T47D (cell line): ENCODE data around the gene TIMP3.
"Not testable (repeated sequence)": the region's sequence is repeated elsewhere in the genome, so short reads cannot be mapped to it uniquely, and the experiment has no call there.

ENCODE experiments used
- DNase-seq, 2 experiments: peaks; one replicate each; pipeline versions ENCODE4 v3.0.0 to v3.0.0-alpha.2; 2011 to 2012; ENCODE audit warnings: low read depth in 1 of 2, low spot score in 1 of 2
- JUND ChIP-seq: IDR thresholded peaks from 2 replicates; pipeline ENCODE4 v1.6.1; 2012; ENCODE audit warnings: low read depth
- in situ Hi-C: cut with HindIII; loops from 2 replicates; pipeline ENCODE4 v1.10.0; 2016; ENCODE audit warnings: low sequenced_read_pairs, low pct_unique_long_range_greater_than_20kb

Gene TIMP3

DNA sequence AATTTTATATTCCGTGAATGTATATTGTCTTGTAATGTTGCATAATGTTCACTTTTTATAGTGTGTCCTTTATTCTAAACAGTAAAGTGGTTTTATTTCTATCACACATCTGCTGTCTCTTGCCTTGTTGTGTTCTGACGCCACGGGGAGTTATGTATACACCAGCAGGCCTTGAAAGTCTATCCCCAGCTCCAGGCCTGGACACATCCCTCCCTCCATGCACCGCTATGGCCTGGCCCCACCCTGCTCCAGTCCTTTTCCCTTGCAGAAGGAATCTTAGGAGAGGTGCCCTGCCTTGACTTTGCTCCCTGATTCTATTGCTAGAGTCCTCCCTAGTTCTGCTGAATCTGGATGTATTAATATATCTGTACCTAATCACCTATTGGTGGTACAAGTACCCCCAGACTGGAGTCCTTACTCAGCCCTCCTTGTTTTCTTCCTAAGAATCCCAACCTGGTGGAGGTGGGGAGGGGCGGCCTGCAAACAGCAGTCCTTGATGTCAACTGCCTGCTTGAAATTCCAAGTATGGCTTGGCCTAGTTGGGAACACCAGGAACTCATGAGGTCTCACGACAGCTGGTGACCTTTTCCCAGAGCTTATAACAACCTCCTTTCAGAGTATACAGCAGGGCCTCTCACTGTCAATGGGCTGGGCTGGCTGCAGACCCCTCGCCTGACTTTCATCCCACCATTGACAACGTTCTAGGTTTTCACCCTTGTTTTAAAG lies 61.6 kb downstream of the TIMP3 start:
- no peak for TF ChIP-seq JUND
- in situ Hi-C loops, result no loop called here
- no peak for DNase-seq

DNA sequence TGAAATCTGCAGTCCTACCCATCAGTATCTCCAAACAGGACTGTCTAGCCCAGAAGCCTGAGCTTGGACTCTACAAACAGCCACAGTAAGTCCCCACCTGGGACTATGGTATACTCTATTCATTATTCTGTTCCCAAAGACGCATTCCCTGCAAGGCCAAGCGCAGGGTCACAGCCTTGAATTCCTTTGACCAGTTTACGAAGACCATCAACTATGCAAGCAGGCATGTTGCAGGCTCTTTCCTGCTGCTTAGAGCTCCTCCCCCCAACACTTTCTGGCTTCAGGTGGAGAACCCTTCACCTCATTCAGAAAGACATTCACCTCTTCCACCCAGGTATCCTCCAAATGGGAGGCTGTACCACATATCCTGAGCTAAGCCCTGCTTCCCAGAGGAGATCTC lies 62.5 kb downstream of the TIMP3 start:
- no peak for DNase-seq
- TF ChIP-seq JUND, result no peak
- in situ Hi-C loops, result no loop called here

DNA sequence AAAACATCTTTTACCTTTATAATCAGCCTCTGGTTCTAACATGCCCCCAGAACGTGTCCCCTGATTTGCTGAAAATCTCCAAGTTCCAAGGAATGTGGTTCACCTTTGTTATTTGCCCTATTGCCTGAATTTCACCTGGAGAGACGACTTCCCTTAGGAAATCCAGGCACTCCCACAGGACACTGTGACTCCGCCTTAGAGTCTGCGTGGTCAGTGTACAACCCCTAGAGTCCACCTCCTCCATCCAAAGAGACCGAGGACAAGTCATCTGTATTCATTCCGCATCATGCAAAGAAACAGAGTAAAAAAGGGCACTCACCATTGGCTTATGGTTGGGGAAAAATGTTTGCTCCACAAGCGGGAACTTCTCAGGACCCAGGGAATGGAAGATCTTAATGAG lies 63.1 kb downstream of the TIMP3 start:
- no peak for TF ChIP-seq JUND
- DNase-seq, result no peak
- in situ Hi-C loops, result no loop called here

DNA sequence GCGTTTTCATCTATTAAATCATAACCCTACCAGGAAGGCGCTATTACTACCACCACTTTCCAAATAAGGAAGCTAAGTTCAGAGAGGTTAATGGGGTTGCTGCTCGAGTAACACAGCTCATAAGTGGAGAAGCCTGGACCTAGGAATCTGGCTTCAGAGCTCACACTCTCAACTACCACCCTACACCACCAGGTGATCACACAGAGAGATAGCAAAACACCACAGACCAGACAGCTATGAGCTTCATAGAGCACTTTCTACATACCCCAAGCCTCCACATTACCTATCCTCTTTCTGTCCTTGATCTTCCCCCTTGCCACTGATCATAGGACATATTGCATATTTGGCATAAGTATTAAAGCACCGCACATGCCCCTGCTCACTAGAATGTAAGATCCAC lies 65.4 kb downstream of the TIMP3 start:
- in situ Hi-C loops, result no loop called here
- DNase-seq, result no peak
- TF ChIP-seq JUND, result no peak

DNA sequence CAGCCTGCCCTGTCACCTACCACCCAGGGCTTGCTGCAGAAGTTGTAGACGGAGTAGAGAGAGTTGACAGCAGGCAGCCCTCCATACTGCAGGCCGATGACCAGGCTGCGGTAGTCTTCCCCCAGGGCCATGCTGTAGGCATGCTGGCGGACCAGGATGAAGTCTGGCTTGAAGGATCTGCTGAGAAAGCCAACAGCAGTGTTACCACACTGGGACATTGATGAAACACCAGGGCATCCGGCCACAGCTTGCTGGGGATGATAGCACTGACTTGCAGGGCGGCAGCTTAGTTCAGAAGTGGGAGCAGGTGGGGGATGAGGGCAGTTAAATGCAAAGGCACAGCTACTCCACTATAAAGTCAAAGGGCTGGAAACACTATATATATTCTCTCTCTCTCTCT lies 67.4 kb downstream of the TIMP3 start:
- in situ Hi-C loops, result no loop called here
- DNase-seq, result no peak
- no peak for TF ChIP-seq JUND

DNA sequence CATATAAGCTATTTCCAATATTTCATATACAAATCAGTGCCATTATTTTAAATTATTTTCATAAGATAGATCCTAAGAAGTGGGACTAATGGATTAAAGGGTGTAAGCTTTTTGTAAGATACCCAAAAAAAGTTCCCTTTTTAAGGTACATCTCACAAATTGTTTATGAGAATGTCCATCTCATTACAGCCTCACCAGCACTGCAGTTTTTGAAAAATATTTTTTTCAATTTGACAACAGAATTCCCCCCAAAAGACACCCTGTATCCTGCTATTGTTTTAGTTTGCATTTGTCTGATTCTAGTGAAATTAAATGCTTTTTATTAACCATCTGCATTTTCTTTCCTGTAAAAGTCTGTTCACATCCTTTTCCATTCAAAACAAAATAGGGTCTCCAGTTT lies 69.0 kb downstream of the TIMP3 start:
- no peak for TF ChIP-seq JUND
- no peak for DNase-seq
- in situ Hi-C loops, result no loop called here

DNA sequence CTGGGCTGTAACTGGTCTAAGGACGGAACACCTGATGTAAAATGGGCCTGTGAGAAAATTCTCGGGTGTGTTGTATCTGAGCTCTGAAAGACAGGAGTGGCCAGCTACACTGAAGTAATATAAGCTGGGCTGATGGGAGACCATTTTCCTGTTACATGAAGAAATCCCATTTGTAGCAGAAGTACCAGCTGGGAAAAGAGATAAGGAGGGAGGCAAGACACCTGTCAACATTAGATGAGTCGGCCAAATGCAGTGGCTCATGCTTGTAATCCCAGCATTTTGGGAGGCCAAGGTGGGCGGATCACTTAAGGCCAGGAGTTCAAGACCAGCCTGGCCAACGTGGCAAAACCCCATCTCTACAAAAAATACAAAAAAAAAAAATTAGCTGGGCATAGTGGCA lies 72.1 kb downstream of the TIMP3 start:
- DNase-seq, in situ Hi-C loops: not testable (repeated sequence)

DNA sequence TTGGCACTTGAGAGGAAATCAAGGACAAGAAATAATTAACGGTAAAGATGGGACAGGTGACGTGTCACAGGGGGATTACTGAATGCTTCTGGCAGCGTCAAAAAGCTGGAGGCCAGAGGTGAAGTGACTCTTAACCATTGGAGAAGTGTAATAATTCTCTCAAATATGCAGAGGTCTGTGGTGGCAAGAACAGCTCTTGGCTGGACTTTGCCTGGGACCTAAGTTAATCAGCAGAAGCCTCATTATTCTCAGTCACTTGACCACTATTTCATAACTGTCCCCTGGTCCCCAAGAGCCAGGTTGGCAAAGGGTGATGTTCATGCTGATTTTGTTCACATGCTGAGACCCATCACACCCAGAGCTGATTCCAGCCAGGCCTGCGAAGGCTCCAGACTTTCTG lies 72.9 kb downstream of the TIMP3 start:
- TF ChIP-seq JUND, result no peak
- in situ Hi-C loops, result no loop called here
- DNase-seq, result no peak

DNA sequence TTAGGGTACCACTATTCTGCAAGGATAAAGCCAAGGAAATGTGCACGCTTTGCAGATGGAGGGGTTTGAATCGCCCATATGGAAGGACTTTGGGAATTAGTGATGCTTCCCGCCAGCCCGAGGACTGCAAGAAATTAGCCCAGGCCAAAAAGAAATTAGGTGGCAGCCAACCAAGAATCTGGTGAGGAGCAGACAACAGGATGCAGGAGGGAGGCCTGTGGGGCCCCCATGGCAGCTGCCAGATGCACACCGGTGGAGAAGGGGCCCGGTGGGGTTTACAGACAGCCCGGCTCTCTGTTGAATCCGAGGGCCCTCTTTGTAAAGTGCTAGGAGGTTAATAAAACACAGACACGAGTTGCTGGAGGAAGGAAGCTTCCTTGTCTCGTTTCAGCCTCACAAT lies 73.5 kb downstream of the TIMP3 start:
- TF ChIP-seq JUND, result no peak

DNA sequence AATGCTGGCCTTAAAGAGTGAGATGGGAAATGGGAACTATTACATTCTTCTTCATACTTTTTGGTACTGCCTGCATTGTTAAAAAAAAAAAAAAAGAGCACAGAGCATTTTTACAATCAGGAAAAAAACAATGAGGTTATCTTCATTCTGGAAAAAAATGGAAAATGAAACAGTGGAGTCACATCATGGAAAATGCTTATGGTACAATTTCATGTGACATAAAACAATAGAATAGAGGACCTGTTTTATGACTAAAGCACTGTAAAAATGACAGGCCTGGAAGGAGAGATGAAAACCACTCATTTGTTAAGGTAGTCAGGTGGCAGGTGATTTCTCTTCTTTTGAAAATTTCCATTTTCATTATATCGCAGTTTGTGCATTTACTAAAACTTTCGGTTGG lies 75.0 kb downstream of the TIMP3 start:
- DNase-seq, result no peak
- TF ChIP-seq JUND, result no peak
- in situ Hi-C loops, result no loop called here

More for the DNA sequence above, 73.5 kb downstream of the TIMP3 start:
- in situ Hi-C loops, result no loop called here
- no peak for DNase-seq

DNA sequence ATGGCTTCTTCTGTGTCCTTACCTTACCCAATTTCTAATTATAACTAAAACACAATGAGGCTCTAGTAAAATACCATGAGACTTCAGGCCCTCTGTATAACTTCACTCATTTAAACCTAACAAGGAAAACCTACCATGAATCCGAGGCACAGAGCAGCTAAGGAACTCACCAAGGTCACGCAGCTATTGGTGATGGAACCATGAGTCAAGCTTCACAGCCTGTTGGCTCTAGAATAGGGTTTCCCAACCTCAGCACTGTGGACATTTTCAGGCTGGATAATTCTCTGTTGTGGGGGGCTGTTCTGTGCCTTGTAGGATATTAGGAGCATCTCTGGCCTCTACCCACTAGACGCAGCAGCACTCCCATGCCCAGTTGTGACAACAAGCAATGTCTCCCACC lies 75.7 kb downstream of the TIMP3 start:
- in situ Hi-C loops, result no loop called here
- no peak for DNase-seq
- no peak for TF ChIP-seq JUND

DNA sequence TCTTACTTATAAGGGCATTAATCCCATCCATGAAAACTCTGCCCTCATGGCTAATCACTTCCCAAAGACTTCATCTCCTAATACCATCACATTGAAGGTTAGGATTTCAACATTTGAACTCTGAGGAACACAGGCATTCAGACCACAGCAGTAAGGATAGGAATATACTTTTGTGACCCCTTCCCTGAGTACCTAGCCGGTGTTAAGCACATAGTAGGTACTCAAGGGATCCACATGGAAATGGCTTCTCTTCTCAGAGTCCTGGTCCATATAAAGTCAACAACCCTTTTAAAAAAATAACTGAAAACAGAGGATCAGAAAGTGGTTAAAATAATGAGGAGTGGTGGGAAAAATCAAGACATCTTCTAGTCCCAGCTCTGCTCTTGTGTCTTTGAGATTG lies 78.0 kb downstream of the TIMP3 start:
- in situ Hi-C loops, result no loop called here
- no peak for DNase-seq
- TF ChIP-seq JUND, result no peak

DNA sequence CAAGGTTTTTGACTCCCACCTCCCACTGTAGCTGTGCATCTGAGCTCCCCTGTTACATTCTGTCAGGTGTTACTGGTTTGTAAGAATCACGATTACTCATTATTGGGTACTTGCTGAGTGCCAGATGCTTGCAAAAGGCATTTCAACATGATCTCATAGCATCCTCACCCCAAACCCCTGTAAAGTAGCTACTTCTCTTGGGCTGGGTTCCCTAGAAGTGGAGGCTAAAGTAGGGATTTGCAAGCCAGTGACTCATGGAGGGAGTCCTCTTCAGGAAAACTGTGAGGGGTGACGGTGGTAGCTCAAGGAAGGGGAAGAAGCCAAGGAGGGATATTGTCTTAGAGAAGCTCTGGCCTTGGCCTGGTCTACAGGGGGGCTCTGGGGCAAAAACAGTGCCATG lies 78.6 kb downstream of the TIMP3 start:
- TF ChIP-seq JUND, result no peak
- no peak for DNase-seq
- in situ Hi-C loops, result no loop called here

DNA sequence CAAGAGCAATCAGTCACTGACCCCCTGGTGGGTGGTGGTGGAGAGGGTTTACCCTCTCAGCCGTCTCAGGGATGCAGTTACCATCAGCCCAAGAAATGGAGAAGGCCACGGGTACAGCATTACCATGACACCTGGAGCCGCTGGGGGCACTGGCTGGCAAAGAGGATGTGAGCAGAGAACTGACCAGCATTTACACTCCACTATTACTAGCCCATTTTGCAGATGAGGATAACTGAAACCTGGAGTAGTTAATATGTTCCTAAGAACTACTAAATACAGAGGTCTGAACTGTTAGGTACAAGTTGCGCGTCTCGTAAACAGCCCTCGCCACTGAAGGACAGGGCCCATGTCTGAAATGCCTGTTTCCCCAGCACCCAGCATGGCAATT lies 79.0 kb downstream of the TIMP3 start:
- DNase-seq, result no peak
- no peak for TF ChIP-seq JUND
- in situ Hi-C loops, result no loop called here
